ENCODE measurements around the gene SNHG17.

DNA sequence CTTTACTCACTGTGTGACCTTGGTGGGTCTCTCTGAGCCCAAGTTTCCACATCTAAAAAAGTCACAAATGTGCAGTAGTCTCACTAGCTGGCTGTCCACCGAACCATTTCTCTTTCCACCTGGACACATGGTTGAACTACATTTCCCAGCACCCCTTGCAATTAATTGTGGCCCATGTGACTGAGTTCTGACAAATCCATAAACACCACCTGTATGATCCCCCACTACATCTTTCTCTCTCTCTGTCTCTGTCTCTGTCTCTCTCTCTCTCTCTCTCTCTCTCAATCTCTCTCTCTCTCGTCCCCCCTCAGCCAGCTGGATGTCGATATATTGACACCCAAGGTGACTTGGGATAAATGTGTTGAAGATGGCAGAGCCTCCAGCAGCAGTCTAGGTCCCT, 42.8 kb downstream of the SNHG17 start:
- no peak for TF ChIP-seq EZH2 (IDR thresholded peaks at IDR 0.05; ENCODE audit: insufficient read depth, low read length)
- no peak for TF ChIP-seq CTCF (IDR thresholded peaks at IDR 0.05; ENCODE audit: insufficient read depth, low read depth, low read length)

Data from astrocyte (in vitro differentiated cells and primary cell).